ENCODE data around the gene DNAAF8.

DNA sequence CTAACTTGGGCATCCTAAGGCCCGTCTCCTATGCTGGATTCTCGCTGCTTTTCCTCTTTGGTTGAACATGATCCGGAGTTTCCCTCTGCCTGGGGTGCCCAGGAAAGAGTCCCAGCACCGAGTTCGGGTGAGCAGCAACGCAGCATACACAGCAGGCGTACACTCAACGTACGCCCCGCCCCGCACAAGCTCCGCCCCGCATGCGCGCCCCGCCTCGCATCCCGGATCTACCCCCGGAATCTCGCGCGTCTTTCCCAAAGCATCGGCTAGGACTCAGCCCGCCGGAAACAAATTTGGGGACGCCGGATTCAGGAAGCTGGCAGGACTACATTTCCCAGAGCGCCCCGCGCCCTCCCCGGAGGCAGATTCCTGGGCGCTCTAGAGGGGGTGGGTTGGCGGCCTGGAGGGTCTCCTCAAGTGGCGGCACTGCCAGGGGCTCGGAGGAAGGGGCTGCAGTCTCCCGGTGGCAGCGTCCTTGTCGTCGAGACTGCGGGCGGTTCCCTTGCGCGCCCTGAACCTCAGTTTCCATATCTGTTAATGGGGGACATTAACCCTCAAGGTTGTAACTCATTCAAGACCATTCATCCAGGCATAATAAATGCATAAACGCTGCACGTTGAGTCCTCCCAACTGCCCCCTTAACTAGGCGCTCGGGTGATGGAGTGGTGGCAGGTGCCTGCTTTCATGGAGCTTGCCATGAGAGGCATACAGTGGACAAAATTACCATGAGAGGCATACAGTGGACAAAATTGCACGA, 34.4 kb downstream of the DNAAF8 start:
- TF ChIP-seq, protein P1, sequence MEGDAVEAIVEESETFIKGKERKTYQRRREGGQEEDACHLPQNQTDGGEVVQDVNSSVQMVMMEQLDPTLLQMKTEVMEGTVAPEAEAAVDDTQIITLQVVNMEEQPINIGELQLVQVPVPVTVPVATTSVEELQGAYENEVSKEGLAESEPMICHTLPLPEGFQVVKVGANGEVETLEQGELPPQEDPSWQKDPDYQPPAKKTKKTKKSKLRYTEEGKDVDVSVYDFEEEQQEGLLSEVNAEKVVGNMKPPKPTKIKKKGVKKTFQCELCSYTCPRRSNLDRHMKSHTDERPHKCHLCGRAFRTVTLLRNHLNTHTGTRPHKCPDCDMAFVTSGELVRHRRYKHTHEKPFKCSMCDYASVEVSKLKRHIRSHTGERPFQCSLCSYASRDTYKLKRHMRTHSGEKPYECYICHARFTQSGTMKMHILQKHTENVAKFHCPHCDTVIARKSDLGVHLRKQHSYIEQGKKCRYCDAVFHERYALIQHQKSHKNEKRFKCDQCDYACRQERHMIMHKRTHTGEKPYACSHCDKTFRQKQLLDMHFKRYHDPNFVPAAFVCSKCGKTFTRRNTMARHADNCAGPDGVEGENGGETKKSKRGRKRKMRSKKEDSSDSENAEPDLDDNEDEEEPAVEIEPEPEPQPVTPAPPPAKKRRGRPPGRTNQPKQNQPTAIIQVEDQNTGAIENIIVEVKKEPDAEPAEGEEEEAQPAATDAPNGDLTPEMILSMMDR (IDR thresholded peaks at IDR 0.05; ENCODE audit: low read depth, low read length, poor library complexity, severe bottlenecking): no peak
- TF ChIP-seq EZH2phosphoT487 (IDR thresholded peaks at IDR 0.05; ENCODE audit: borderline replicate concordance, low read length): no peak

All from DOHH2 (cell line).